HepG2 (cell line): ENCODE results near the gene RBM18. TPM values are rescaled to one million over a fixed set of nuclear protein-coding genes. Genes with fewer than 3 reads are reported as not detected.
A peak's percentile ranks its signal among the peaks of the same experiment; 100 is the strongest.

Source experiments
- BRF2 ChIP-seq: sonication (generic); formaldehyde crosslinking; IDR thresholded peaks from 2 replicates; pipeline ENCODE4 v1.8.1; 2022; ENCODE audit warnings: mild to moderate bottlenecking, missing genetic modification reagents
- DDIT3 ChIP-seq: sonication (generic); formaldehyde crosslinking; IDR thresholded peaks from 2 replicates; pipeline ENCODE4 v1.4.0; 2020; ENCODE audit warnings: mild to moderate bottlenecking, missing genetic modification reagents
- FLYWCH1 ChIP-seq: sonication (generic); formaldehyde crosslinking; IDR thresholded peaks from 2 replicates; pipeline ENCODE4 v1.8.1; 2023; ENCODE audit warnings: mild to moderate bottlenecking, missing genetic modification reagents
- HIVEP1 ChIP-seq: sonication (generic); formaldehyde crosslinking; IDR thresholded peaks from 2 replicates; pipeline ENCODE4 v1.4.0; 2020; ENCODE audit warnings: mild to moderate bottlenecking, missing genetic modification reagents
- MYNN ChIP-seq: sonication (generic); formaldehyde crosslinking; IDR thresholded peaks from 2 replicates; pipeline ENCODE4 v1.4.0; 2020; ENCODE audit warnings: mild to moderate bottlenecking, low read depth, missing genetic modification reagents
- NFYC ChIP-seq: IDR thresholded peaks from 2 replicates; pipeline ENCODE4 v1.6.1; 2016; ENCODE audit warnings: missing genetic modification reagents, missing compliant biosample characterization
- SMYD3 ChIP-seq: sonication (generic); formaldehyde crosslinking; IDR thresholded peaks from 2 replicates; pipeline ENCODE4 v1.8.1; 2023; ENCODE audit warnings: mild to moderate bottlenecking, missing genetic modification reagents
- SP140L ChIP-seq: sonication (generic); formaldehyde crosslinking; IDR thresholded peaks from 2 replicates; pipeline ENCODE4 v1.4.0; 2020; ENCODE audit warnings: missing genetic modification reagents, borderline replicate concordance
- TCF12 ChIP-seq, 2 experiments: fragments of 450-650 bp in 1 of 2; sonication (generic) in 1 of 2; formaldehyde crosslinking in 1 of 2; IDR thresholded peaks; 2 replicates each; pipeline versions ENCODE4 v1.6.1 to v1.8.0; 2017 to 2022; ENCODE audit warnings: antibody characterized with exemption in 1 of 2, mild to moderate bottlenecking in 1 of 2, missing genetic modification reagents in 1 of 2, moderate library complexity in 1 of 2
- THYN1 ChIP-seq: sonication (generic); formaldehyde crosslinking; IDR thresholded peaks from 2 replicates; pipeline ENCODE4 v1.8.1; 2023; ENCODE audit warnings: low read depth, mild to moderate bottlenecking, moderate library complexity, missing genetic modification reagents, borderline replicate concordance
- TRAFD1 ChIP-seq: sonication (generic); formaldehyde crosslinking; IDR thresholded peaks from 2 replicates; pipeline ENCODE4 v1.5.1; 2020; ENCODE audit warnings: missing genetic modification reagents, mild to moderate bottlenecking, borderline replicate concordance
- ZFP1 ChIP-seq: IDR thresholded peaks from 2 replicates; pipeline ENCODE4 v1.6.1; 2016
- ZFP36 ChIP-seq: fragments of 150-350 bp; IDR thresholded peaks from 2 replicates; pipeline ENCODE4 v1.6.1; 2018; ENCODE audit warnings: borderline replicate concordance, low read length, low read depth; ENCODE audit not compliant: partially characterized antibody
- ZMYM3 ChIP-seq: sonication (generic); formaldehyde crosslinking; IDR thresholded peaks from 2 replicates; pipeline ENCODE4 v1.5.1; 2020; ENCODE audit warnings: mild to moderate bottlenecking, missing genetic modification reagents
- ZNF207 ChIP-seq: fragments of 450-650 bp; IDR thresholded peaks from 2 replicates; pipeline ENCODE4 v1.6.1; 2016; ENCODE audit warnings: antibody characterized with exemption, borderline replicate concordance
- ZNF33B ChIP-seq: sonication (generic); formaldehyde crosslinking; IDR thresholded peaks from 2 replicates; pipeline ENCODE4 v1.5.1; 2020; ENCODE audit warnings: mild to moderate bottlenecking, missing genetic modification reagents
- ZNF34 ChIP-seq: sonication (generic); formaldehyde crosslinking; IDR thresholded peaks from 2 replicates; pipeline ENCODE4 v1.4.0; 2020; ENCODE audit warnings: mild to moderate bottlenecking, missing genetic modification reagents, borderline replicate concordance
- ZNF580 ChIP-seq: IDR thresholded peaks from 2 replicates; pipeline ENCODE4 v1.6.1; 2016; ENCODE audit warnings: low read depth, borderline replicate concordance
- ZNF773 ChIP-seq: sonication (generic); formaldehyde crosslinking; IDR thresholded peaks from 2 replicates; pipeline ENCODE4 v1.4.0; 2020; ENCODE audit warnings: missing genetic modification reagents, borderline replicate concordance
- ZNF790 ChIP-seq: sonication (generic); formaldehyde crosslinking; IDR thresholded peaks from 2 replicates; pipeline ENCODE4 v1.8.0; 2022; ENCODE audit warnings: missing genetic modification reagents, mild to moderate bottlenecking, borderline replicate concordance
- ZNF883 ChIP-seq: sonication (generic); formaldehyde crosslinking; IDR thresholded peaks from 2 replicates; pipeline ENCODE4 v1.5.1; 2020; ENCODE audit warnings: mild to moderate bottlenecking, missing genetic modification reagents; ENCODE audit errors: not compliant biosample characterization
- polyA plus RNA-seq, 8 experiments: library from polyadenylated mRNA; depleted of rRNA in 3 of 8; stranded (reverse) in 7 of 8; unstranded in 1 of 8; fragments of >200 nt; fragmentation: Illumina TruSeq in 4 of 8; extraction: Trizol in 4 of 8; gene quantifications; 2 replicates each; pipeline versions ENCODE4 v1.2.1 to v1.2.3, GENCODE V29; 2011 to 2016; ENCODE audit warnings: low read depth in 4 of 8, missing spikeins in 1 of 8, mixed read lengths in 1 of 8; ENCODE audit not compliant: insufficient read depth in 1 of 8
- total RNA-seq, 5 experiments: library from RNA; depleted of rRNA; stranded (reverse); fragments of >200 nt; fragmentation: Illumina TruSeq; extraction: Trizol; gene quantifications; 2 replicates each; pipeline ENCODE4 v1.2.3, GENCODE V29; 2016; ENCODE audit warnings: low read depth in 1 of 5
- TF ChIP-seq, protein P1 (sequence below): IDR thresholded peaks from 2 replicates; pipeline ENCODE4 v1.6.1; 2016; ENCODE audit warnings: missing compliant biosample characterization, missing genetic modification reagents, borderline replicate concordance
- TF ChIP-seq, protein P2 (sequence below): sonication (generic); formaldehyde crosslinking; conservative IDR thresholded peaks from 2 replicates; pipeline ENCODE4 v1.5.0; 2020; ENCODE audit warnings: missing genetic modification reagents

RBM18 gene
- total and polyA plus RNA-seq, 2 of the 13 experiments (the other 11 are each of a cell fraction or from before 2014, with no cell fraction given), result 12.6 to 16.6 TPM

- TF ChIP-seq TCF12 (IDR thresholded peaks at IDR 0.05) (no peak), TCF12 (CRISPR knock-in tag; IDR thresholded peaks at IDR 0.05) (no peak), ZNF34 (no peak), ZMYM3 (CRISPR knock-in tag) (no peak; the same call in 1 of the 2 replicates), ZNF883 (CRISPR knock-in tag) (peak; percentile 70), SMYD3 (CRISPR knock-in tag) (no peak), ZNF773 (CRISPR knock-in tag) (peak; percentile 73; the same call in 1 of the 2 replicates), SP140L (no peak), FLYWCH1 (CRISPR knock-in tag) (no peak), ZNF580 (CRISPR knock-in tag) (peak; percentile 54; the same call in 1 of the 2 replicates), DDIT3 (CRISPR knock-in tag) (no peak), NFYC (CRISPR knock-in tag) (0 out of 2 replicates have a peak, but pooled peaks have one; percentile 10), ZFP36 (no peak), BRF2 (CRISPR knock-in tag) (no peak), ZFP1 (CRISPR knock-in tag) (no peak), ZNF207 (no peak), THYN1 (CRISPR knock-in tag) (no peak), ZNF790 (no peak), MYNN (CRISPR knock-in tag) (no peak), TRAFD1 (no peak), HIVEP1 (CRISPR knock-in tag) (peak; percentile 63; the same call in 1 of the 2 replicates), ZNF33B (CRISPR knock-in tag) (0 out of 2 replicates have a peak, but pooled peaks have one; percentile 52)
- TF ChIP-seq, protein P1, sequence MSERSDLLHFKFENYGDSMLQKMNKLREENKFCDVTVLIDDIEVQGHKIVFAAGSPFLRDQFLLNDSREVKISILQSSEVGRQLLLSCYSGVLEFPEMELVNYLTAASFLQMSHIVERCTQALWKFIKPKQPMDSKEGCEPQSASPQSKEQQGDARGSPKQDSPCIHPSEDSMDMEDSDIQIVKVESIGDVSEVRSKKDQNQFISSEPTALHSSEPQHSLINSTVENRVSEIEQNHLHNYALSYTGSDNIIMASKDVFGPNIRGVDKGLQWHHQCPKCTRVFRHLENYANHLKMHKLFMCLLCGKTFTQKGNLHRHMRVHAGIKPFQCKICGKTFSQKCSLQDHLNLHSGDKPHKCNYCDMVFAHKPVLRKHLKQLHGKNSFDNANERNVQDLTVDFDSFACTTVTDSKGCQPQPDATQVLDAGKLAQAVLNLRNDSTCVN (CRISPR knock-in tag), result no peak
- TF ChIP-seq, protein P2, sequence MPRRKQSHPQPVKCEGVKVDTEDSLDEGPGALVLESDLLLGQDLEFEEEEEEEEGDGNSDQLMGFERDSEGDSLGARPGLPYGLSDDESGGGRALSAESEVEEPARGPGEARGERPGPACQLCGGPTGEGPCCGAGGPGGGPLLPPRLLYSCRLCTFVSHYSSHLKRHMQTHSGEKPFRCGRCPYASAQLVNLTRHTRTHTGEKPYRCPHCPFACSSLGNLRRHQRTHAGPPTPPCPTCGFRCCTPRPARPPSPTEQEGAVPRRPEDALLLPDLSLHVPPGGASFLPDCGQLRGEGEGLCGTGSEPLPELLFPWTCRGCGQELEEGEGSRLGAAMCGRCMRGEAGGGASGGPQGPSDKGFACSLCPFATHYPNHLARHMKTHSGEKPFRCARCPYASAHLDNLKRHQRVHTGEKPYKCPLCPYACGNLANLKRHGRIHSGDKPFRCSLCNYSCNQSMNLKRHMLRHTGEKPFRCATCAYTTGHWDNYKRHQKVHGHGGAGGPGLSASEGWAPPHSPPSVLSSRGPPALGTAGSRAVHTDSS (CRISPR knock-in tag), result no peak
Observed at GRCh38 chr9:122213589-122214413, 50.8 kb downstream of the RBM18 start (continued).
